A549 (cell line): ENCODE measurements around the gene MTMR12. TPM values are rescaled to one million over a fixed set of nuclear protein-coding genes. Genes with fewer than 3 reads are reported as not detected.

ENCODE experiments used
- ATAC-seq, 2 experiments: fragments of 200-7000 bp in 1 of 2; fragments of >200 bp in 1 of 2; cut with Nextera tagmentation in 1 of 2; cut with Tn5 transposase in 1 of 2; 3 replicates each; pipeline versions ENCODE4 v1.8.0 to v1.9.1; 2018 to 2020; ENCODE audit warnings: mild to moderate bottlenecking in 1 of 2, moderate library complexity in 1 of 2
- CTCF ChIA-PET: fragments of 300-600 bp; sonication (Branson Sonifier 250); formaldehyde crosslinking; extraction: SDS; loops from one replicate; lab custom pipeline; 2021; ENCODE audit warnings: antibody characterized with exemption, inconsistent platforms; lab: Yijun Ruan, JAX
- POLR2A ChIA-PET: fragments of 350-600 bp; formaldehyde crosslinking; extraction: SDS; loops from one replicate; lab custom pipeline; 2021; ENCODE audit warnings: antibody characterized with exemption, inconsistent platforms; lab: Yijun Ruan, JAX
- DNase-seq, 2 experiments: peaks; one replicate each; pipeline versions ENCODE4 v3.0.0 to v3.0.0-alpha.2; 2011 to 2016; ENCODE audit warnings: low read depth in 1 of 2, low spot score in 1 of 2
- FAIRE-seq: peaks from 2 replicates; lab custom pipeline; 2011; peaks lifted over from hg19 to GRCh38; lab: Jason Lieb, UNC
- H3K27ac ChIP-seq, 2 experiments: fragments of >200 bp; sonication (Bioruptor Twin); formaldehyde crosslinking; 3 replicates each; pipeline ENCODE4 v1.5.1; 2016 to 2017
- H3K4me1 ChIP-seq: fragments of >200 bp; sonication (Bioruptor Twin); formaldehyde crosslinking; 3 replicates; pipeline ENCODE4 v1.6.1; 2016
- H3K4me2 ChIP-seq: fragments of >200 bp; sonication (Bioruptor Twin); formaldehyde crosslinking; 3 replicates; pipeline ENCODE4 v1.6.1; 2016
- H3K4me3 ChIP-seq: fragments of >200 bp; sonication (Bioruptor Twin); formaldehyde crosslinking; 3 replicates; pipeline ENCODE4 v1.5.1; 2016
- H3K9me3 ChIP-seq: fragments of >200 bp; sonication (Bioruptor Twin); formaldehyde crosslinking; 3 replicates; pipeline ENCODE4 v1.6.1; 2016
- CBX8 ChIP-seq: fragments of 200-600 bp; sonication (generic); IDR thresholded peaks from 2 replicates; pipeline ENCODE4 v1.6.1; 2016
- EHF ChIP-seq: fragments of 250-450 bp; sonication (Bioruptor Pico); IDR thresholded peaks from 2 replicates; pipeline ENCODE4 v1.5.0; 2020; ENCODE audit warnings: mild to moderate bottlenecking
- EHMT2 ChIP-seq: fragments of 200-600 bp; sonication (generic); IDR thresholded peaks from 2 replicates; pipeline ENCODE4 v1.6.1; 2016; ENCODE audit warnings: antibody characterized with exemption, low read depth, mild to moderate bottlenecking, moderate library complexity
- EP300 ChIP-seq, 2 experiments: fragments of >200 bp; sonication (Bioruptor Twin); formaldehyde crosslinking; IDR thresholded peaks; 2 replicates in 1 of 2; 3 replicates in 1 of 2; pipeline ENCODE4 v1.6.1; 2016 to 2017
- FOSB ChIP-seq: fragments of 250-450 bp; sonication (Bioruptor Pico); IDR thresholded peaks from 2 replicates; pipeline ENCODE4 v1.5.0; 2020; ENCODE audit warnings: mild to moderate bottlenecking, moderate library complexity
- FOSL2 ChIP-seq, 2 experiments: fragments of 450-650 bp in 1 of 2; fragments of >200 bp in 1 of 2; sonication (Bioruptor Twin) in 1 of 2; formaldehyde crosslinking; IDR thresholded peaks; 2 replicates each; pipeline versions ENCODE4 v1.5.0 to v1.6.1; 2016 to 2020; ENCODE audit warnings: mild to moderate bottlenecking in 1 of 2, moderate library complexity in 1 of 2
- HDAC2 ChIP-seq: fragments of 200-600 bp; sonication (generic); IDR thresholded peaks from 2 replicates; pipeline ENCODE4 v1.6.1; 2016
- HOXB13 ChIP-seq: fragments of 250-450 bp; sonication (Bioruptor Pico); IDR thresholded peaks from 2 replicates; pipeline ENCODE4 v1.5.0; 2020; ENCODE audit warnings: low read depth, mild to moderate bottlenecking, moderate library complexity
- JUN ChIP-seq, 2 experiments: fragments of >200 bp; sonication (Bioruptor Twin); formaldehyde crosslinking; IDR thresholded peaks; 2 replicates in 1 of 2; 3 replicates in 1 of 2; pipeline ENCODE4 v1.6.1; 2016 to 2017
- KDM5A ChIP-seq: fragments of 200-600 bp; sonication (generic); IDR thresholded peaks from 2 replicates; pipeline ENCODE4 v1.6.1; 2016; ENCODE audit warnings: antibody characterized with exemption, mild to moderate bottlenecking
- MAZ ChIP-seq: fragments of 150-350 bp; IDR thresholded peaks from 2 replicates; pipeline ENCODE4 v1.6.1; 2014; ENCODE audit warnings: antibody characterized with exemption, low read depth, low read length, borderline replicate concordance
- MYC ChIP-seq: IDR thresholded peaks from 2 replicates; pipeline ENCODE4 v1.6.1; 2012; ENCODE audit warnings: mild to moderate bottlenecking, inconsistent platforms, low read length, improper control_type of control experiment, borderline replicate concordance
- PHF8 ChIP-seq: fragments of 200-600 bp; sonication (generic); IDR thresholded peaks from 2 replicates; pipeline ENCODE4 v1.6.1; 2016; ENCODE audit warnings: low read depth, mild to moderate bottlenecking, antibody characterized with exemption, moderate library complexity, borderline replicate concordance
- POLR2A ChIP-seq: IDR thresholded peaks from 2 replicates; pipeline ENCODE4 v1.6.1; 2012; ENCODE audit warnings: mild to moderate bottlenecking, low read length
- RARB ChIP-seq: fragments of 250-450 bp; sonication (Bioruptor Pico); IDR thresholded peaks from 2 replicates; pipeline ENCODE4 v1.8.0; 2021; ENCODE audit warnings: mild to moderate bottlenecking, moderate library complexity
- RCOR1 ChIP-seq: fragments of 150-350 bp; IDR thresholded peaks from 2 replicates; pipeline ENCODE4 v1.6.1; 2014; ENCODE audit warnings: antibody characterized with exemption, low read length, low read depth
- RNF2 ChIP-seq: fragments of 200-600 bp; sonication (generic); IDR thresholded peaks from 2 replicates; pipeline ENCODE4 v1.6.1; 2016; ENCODE audit warnings: low read depth, mild to moderate bottlenecking, antibody characterized with exemption, moderate library complexity, borderline replicate concordance
- SMC3 ChIP-seq: fragments of >200 bp; sonication (Bioruptor Twin); formaldehyde crosslinking; IDR thresholded peaks from 3 replicates; pipeline ENCODE4 v1.6.1; 2018; ENCODE audit warnings: inconsistent platforms
- TFCP2L1 ChIP-seq: fragments of 250-450 bp; sonication (Bioruptor Pico); IDR thresholded peaks from 2 replicates; pipeline ENCODE4 v1.5.0; 2021; ENCODE audit warnings: mild to moderate bottlenecking
- ZFP36 ChIP-seq: fragments of 450-650 bp; IDR thresholded peaks from 2 replicates; pipeline ENCODE4 v1.6.1; 2014; ENCODE audit warnings: borderline replicate concordance; ENCODE audit not compliant: partially characterized antibody
- ZNF302 ChIP-seq: fragments of 250-450 bp; sonication (Bioruptor Pico); IDR thresholded peaks from 2 replicates; pipeline ENCODE4 v1.9.0; 2021; ENCODE audit warnings: inconsistent platforms, mild to moderate bottlenecking, moderate library complexity
- ZSCAN20 ChIP-seq: fragments of 250-450 bp; sonication (Bioruptor Pico); IDR thresholded peaks from 2 replicates; pipeline ENCODE4 v1.8.0; 2022; ENCODE audit warnings: mild to moderate bottlenecking, moderate library complexity
- WGBS: methylation state at CpG from one replicate; pipeline ENCODE4 v1.1.6; 2017; ENCODE audit errors: missing lambda C conversion rate; 5-methylcytosine and 5-hydroxymethylcytosine counted together
- polyA plus RNA-seq, 4 experiments: library from polyadenylated mRNA; depleted of rRNA in 3 of 4; stranded (reverse); fragments of >200 nt; fragmentation: RNase III in 1 of 4; extraction: RNeasy Plus Mini Kit Qiagen cat#74134 plus additional on column Dnase treatment in 1 of 4; gene quantifications; 2 replicates in 3 of 4; 3 replicates in 1 of 4; pipeline ENCODE4 v1.2.3, GENCODE V29; 2011 to 2017
- TF ChIP-seq, protein P1 (sequence below): fragments of 150-350 bp; IDR thresholded peaks from 2 replicates; pipeline ENCODE4 v1.6.1; 2014; ENCODE audit warnings: low read depth, mild to moderate bottlenecking, low read length
- TF ChIP-seq, protein P2 (sequence below): IDR thresholded peaks from 2 replicates; pipeline ENCODE4 v1.6.1; 2012; ENCODE audit warnings: low read depth, borderline replicate concordance
- TF ChIP-seq, protein P3 (sequence below): fragments of 250-450 bp; sonication (Bioruptor Pico); IDR thresholded peaks from 2 replicates; pipeline ENCODE4 v1.5.0; 2020; ENCODE audit warnings: low read depth, mild to moderate bottlenecking, moderate library complexity
- TF ChIP-seq, protein P4 (sequence below): fragments of 200-600 bp; sonication (generic); IDR thresholded peaks from 2 replicates; pipeline ENCODE4 v1.6.1; 2016; ENCODE audit warnings: antibody characterized with exemption, mild to moderate bottlenecking, moderate library complexity
- TF ChIP-seq, protein P5 (sequence below): fragments of >200 bp; sonication (Bioruptor Twin); formaldehyde crosslinking; IDR thresholded peaks from 3 replicates; pipeline ENCODE4 v1.5.1; 2016

MTMR12 gene
- polyA plus RNA-seq, 2 of the 4 experiments (the other 2 are of a cell fraction), result 14.3 to 29.8 TPM

DNA sequence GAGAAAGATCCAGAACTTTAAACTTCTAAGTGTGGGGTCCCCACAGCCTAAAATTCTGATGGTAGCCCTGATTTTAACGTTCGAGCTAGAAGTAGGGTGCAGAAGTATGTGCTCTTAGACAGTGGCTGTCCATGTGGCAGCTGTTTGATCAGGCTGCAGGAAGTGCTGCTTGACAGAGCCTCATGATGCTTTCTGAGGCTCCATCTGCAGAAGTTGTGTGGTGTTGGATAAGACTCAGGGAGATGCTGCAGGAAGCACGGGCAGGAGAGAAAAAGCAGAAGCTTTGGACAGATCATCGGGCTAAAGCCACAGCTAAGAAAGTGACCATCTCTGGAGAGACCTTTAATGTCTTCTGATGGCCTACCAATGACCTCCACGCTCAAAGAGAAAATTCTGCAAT, 8.1 kb downstream of the MTMR12 start:
- Histone ChIP-seq H3K27ac (no peak overlapping the region), H3K4me1 (peaks cover 23% of the 10 kb centered on the region), H3K9me3 (no peaks in the 10 kb centered on the region), H3K4me3 (no peak overlapping the region), H3K4me2 (no peak overlapping the region)
- ATAC-seq, result no peak
- ChIA-PET CTCF (interaction anchor here (1.1 to 1.9 kb wide), 5 partner anchors 8 to 286 kb away, joined by 3 to 5 read pairs (median 3); partner anchors contain the start of gene MTMR12), POLR2A (no interaction called here)
- no peak for DNase-seq
- no peak for TF ChIP-seq EHF (CRISPR knock-in tag)
- TF ChIP-seq, protein P1, sequence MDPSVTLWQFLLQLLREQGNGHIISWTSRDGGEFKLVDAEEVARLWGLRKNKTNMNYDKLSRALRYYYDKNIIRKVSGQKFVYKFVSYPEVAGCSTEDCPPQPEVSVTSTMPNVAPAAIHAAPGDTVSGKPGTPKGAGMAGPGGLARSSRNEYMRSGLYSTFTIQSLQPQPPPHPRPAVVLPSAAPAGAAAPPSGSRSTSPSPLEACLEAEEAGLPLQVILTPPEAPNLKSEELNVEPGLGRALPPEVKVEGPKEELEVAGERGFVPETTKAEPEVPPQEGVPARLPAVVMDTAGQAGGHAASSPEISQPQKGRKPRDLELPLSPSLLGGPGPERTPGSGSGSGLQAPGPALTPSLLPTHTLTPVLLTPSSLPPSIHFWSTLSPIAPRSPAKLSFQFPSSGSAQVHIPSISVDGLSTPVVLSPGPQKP, result no peak
- TF ChIP-seq RARB (CRISPR knock-in tag), result no peak
- no peak for TF ChIP-seq EHMT2
- no peak for TF ChIP-seq RNF2
- TF ChIP-seq FOSL2 (IDR thresholded peaks at IDR 0.05), result no peak
- TF ChIP-seq FOSL2 (CRISPR knock-in tag; IDR thresholded peaks at IDR 0.05), result no peak
- TF ChIP-seq ZNF302 (CRISPR knock-in tag), result no peak
- no peak for TF ChIP-seq ZFP36
- no peak for TF ChIP-seq PHF8
- TF ChIP-seq MAZ, result no peak
- TF ChIP-seq HDAC2, result no peak
- no peak for TF ChIP-seq HOXB13 (CRISPR knock-in tag)
- TF ChIP-seq KDM5A, result no peak
- no peak for TF ChIP-seq CBX8
- TF ChIP-seq TFCP2L1 (CRISPR knock-in tag), result no peak
- TF ChIP-seq EP300 (IDR thresholded peaks at IDR 0.05), result no peak
- TF ChIP-seq, protein P2, sequence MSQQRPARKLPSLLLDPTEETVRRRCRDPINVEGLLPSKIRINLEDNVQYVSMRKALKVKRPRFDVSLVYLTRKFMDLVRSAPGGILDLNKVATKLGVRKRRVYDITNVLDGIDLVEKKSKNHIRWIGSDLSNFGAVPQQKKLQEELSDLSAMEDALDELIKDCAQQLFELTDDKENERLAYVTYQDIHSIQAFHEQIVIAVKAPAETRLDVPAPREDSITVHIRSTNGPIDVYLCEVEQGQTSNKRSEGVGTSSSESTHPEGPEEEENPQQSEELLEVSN, result no peak
- TF ChIP-seq, protein P3, sequence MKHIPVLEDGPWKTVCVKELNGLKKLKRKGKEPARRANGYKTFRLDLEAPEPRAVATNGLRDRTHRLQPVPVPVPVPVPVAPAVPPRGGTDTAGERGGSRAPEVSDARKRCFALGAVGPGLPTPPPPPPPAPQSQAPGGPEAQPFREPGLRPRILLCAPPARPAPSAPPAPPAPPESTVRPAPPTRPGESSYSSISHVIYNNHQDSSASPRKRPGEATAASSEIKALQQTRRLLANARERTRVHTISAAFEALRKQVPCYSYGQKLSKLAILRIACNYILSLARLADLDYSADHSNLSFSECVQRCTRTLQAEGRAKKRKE (CRISPR knock-in tag), result no peak
- TF ChIP-seq SMC3, result no peak
- WGBS, result 92% methylated on average over 5 of the region's 5 CpGs
- FAIRE-seq, result no peak

DNA sequence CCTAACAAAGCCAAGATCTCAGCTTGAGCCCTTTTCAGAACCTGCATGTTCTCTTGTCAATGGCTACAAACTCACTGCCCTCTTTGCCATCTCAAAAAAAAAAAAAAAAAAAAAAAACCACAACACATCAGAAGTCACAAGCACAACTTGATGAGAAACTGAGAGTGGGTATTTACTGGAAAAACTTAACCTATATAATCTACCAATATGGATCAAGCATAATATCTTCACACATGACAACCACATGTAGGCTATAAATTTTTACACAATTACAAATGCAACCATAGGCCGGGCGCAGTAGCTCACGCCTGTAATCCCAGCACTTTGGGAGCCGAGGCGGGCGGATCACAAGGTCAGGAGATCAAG, 9.0 kb downstream of the MTMR12 start:
- ATAC-seq, result no peak; a peak in 1 of 6 replicates
- peaks cover 23% of the 10 kb centered on the region for H3K4me1 ChIP-seq
- TF ChIP-seq KDM5A, result no peak
- no peak for TF ChIP-seq ZSCAN20 (CRISPR knock-in tag)
- TF ChIP-seq FOSB, result no peak
- TF ChIP-seq RCOR1, result no peak
- TF ChIP-seq, protein P4, sequence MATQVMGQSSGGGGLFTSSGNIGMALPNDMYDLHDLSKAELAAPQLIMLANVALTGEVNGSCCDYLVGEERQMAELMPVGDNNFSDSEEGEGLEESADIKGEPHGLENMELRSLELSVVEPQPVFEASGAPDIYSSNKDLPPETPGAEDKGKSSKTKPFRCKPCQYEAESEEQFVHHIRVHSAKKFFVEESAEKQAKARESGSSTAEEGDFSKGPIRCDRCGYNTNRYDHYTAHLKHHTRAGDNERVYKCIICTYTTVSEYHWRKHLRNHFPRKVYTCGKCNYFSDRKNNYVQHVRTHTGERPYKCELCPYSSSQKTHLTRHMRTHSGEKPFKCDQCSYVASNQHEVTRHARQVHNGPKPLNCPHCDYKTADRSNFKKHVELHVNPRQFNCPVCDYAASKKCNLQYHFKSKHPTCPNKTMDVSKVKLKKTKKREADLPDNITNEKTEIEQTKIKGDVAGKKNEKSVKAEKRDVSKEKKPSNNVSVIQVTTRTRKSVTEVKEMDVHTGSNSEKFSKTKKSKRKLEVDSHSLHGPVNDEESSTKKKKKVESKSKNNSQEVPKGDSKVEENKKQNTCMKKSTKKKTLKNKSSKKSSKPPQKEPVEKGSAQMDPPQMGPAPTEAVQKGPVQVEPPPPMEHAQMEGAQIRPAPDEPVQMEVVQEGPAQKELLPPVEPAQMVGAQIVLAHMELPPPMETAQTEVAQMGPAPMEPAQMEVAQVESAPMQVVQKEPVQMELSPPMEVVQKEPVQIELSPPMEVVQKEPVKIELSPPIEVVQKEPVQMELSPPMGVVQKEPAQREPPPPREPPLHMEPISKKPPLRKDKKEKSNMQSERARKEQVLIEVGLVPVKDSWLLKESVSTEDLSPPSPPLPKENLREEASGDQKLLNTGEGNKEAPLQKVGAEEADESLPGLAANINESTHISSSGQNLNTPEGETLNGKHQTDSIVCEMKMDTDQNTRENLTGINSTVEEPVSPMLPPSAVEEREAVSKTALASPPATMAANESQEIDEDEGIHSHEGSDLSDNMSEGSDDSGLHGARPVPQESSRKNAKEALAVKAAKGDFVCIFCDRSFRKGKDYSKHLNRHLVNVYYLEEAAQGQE, result no peak
- TF ChIP-seq FOSL2 (IDR thresholded peaks at IDR 0.05), result no peak
- TF ChIP-seq FOSL2 (CRISPR knock-in tag; IDR thresholded peaks at IDR 0.05), result no peak
- TF ChIP-seq, protein P5, sequence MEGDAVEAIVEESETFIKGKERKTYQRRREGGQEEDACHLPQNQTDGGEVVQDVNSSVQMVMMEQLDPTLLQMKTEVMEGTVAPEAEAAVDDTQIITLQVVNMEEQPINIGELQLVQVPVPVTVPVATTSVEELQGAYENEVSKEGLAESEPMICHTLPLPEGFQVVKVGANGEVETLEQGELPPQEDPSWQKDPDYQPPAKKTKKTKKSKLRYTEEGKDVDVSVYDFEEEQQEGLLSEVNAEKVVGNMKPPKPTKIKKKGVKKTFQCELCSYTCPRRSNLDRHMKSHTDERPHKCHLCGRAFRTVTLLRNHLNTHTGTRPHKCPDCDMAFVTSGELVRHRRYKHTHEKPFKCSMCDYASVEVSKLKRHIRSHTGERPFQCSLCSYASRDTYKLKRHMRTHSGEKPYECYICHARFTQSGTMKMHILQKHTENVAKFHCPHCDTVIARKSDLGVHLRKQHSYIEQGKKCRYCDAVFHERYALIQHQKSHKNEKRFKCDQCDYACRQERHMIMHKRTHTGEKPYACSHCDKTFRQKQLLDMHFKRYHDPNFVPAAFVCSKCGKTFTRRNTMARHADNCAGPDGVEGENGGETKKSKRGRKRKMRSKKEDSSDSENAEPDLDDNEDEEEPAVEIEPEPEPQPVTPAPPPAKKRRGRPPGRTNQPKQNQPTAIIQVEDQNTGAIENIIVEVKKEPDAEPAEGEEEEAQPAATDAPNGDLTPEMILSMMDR, result no peak
- TF ChIP-seq JUN (IDR thresholded peaks at IDR 0.05), result no peak
- TF ChIP-seq POLR2A, result no peak
- TF ChIP-seq MYC, result no peak
- TF ChIP-seq, all 56 proteins: peak for 0
- 97% methylated on average over 6 of the region's 6 CpGs for WGBS
- FAIRE-seq, result no peak
- no peak overlapping the region for H3K4me3 ChIP-seq
- peak overlapping the region; percentile 70 for H3K4me2 ChIP-seq
- no peaks in the 10 kb centered on the region for H3K9me3 ChIP-seq
- ChIA-PET POLR2A (interaction anchor here (0.7 to 0.9 kb wide), 2 partner anchors 13 to 130 kb away, joined by 3 to 9 read pairs; partner anchors contain the start of gene GOLPH3), CTCF (interaction anchor here (1.1 to 1.9 kb wide), 5 partner anchors 9 to 69 kb away, joined by 3 to 7 read pairs (median 3); partner anchors contain the start of gene MTMR12)
- H3K27ac ChIP-seq, result peak overlapping the region; percentile 57 to 82
- no peak for DNase-seq
